ENCODE data around the gene UNC5B. TPM values are rescaled to one million over a fixed set of nuclear protein-coding genes. Genes with fewer than 3 reads are reported as not detected.
A peak's percentile ranks its signal among the peaks of the same experiment; 100 is the strongest.

UNC5B gene
- polyA plus RNA-seq, 3 donors = 0.04 to 0.72 TPM; not detected in 1

DNA sequence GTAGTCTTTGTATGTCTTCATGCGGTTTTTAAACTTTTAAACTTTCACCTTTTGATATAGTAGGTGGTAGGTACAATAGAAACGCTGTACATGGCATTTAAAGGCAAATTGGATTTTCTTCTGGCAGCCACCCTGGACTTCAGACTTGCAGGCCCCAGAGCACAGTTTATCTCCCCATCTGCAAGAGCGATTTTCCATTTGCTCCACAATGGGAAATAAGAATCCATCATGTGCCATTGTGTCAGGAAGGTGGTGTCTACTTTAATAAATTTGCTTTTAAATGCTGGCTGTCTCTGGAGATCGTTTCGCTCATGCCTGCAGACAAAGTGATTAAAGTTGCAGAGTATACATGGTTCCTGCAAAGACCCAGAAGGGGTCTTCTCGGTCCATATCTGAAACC, 38.9 kb downstream of the UNC5B start:
- WGBS (ENCODE audit: insufficient coverage) = 87% methylated on average over 3 of the region's 6 CpGs
- H3K4me2 ChIP-seq (replicated peaks; ENCODE audit: extremely low read depth, low read length, poor library complexity, severe bottlenecking) = no peak overlapping the region
- no peaks in the 10 kb centered on the region for H3K79me2 ChIP-seq (ENCODE audit: insufficient read depth, low read length)
- H3K4me1 Mint-ChIP-seq = peaks cover 4% of the 10 kb centered on the region
- H4K20me1 ChIP-seq (ENCODE audit: insufficient read depth, low read length) = no peaks in the 10 kb centered on the region
- H3K9ac ChIP-seq (ENCODE audit: insufficient read depth, low read length, poor library complexity, severe bottlenecking) = no peak overlapping the region
- no peaks in the 10 kb centered on the region for H3K27me3 ChIP-seq (ENCODE audit: control insufficient read depth in 2 of 2, insufficient read depth in 2 of 2, low read length in 2 of 2)
- H3K27ac Mint-ChIP-seq = peak overlapping the region in 1 of 7 donors; percentile 57
- no peaks in the 10 kb centered on the region for H3K9me3 Mint-ChIP-seq
- TF ChIP-seq CTCF (IDR thresholded peaks at IDR 0.05) = no peak
- no peak overlapping the region for H3K27ac ChIP-seq (ENCODE audit: low read depth in 1 of 2, low read length in 2 of 2)
- H3K4me3 Mint-ChIP-seq = no peak overlapping the region
- no peaks in the 10 kb centered on the region for H3K9me3 ChIP-seq (replicated peaks in 1 of 2; ENCODE audit: control insufficient read depth in 1 of 2, insufficient read depth in 1 of 2, low read length in 2 of 2)
- intact Hi-C loops (cut with micrococcal nuclease) = no loop called here
- H3K27me3 Mint-ChIP-seq (ENCODE audit: low read depth in 3 of 3) = peaks cover 1 to 4% (median 3%) of the 10 kb centered on the region in 3 donors
- no peak overlapping the region for H2AFZ ChIP-seq (ENCODE audit: insufficient read depth, low read depth, low read length, poor library complexity, severe bottlenecking)
- H3K4me1 ChIP-seq (ENCODE audit: control insufficient read depth in 1 of 2, insufficient read depth in 2 of 2, low read length in 2 of 2) = peaks cover 0 to 5% of the 10 kb centered on the region in 2 donors
- no peaks in the 10 kb centered on the region for H3K36me3 Mint-ChIP-seq
- H3K36me3 ChIP-seq (replicated peaks in 1 of 2; ENCODE audit: control insufficient read depth in 1 of 2, insufficient read depth in 2 of 2, low read length in 2 of 2) = no peaks in the 10 kb centered on the region
- DNase-seq = no peak
- no peak overlapping the region for H3K4me3 ChIP-seq (replicated peaks in 1 of 3; ENCODE audit: low read depth in 2 of 3, low read length in 3 of 3)

DNA sequence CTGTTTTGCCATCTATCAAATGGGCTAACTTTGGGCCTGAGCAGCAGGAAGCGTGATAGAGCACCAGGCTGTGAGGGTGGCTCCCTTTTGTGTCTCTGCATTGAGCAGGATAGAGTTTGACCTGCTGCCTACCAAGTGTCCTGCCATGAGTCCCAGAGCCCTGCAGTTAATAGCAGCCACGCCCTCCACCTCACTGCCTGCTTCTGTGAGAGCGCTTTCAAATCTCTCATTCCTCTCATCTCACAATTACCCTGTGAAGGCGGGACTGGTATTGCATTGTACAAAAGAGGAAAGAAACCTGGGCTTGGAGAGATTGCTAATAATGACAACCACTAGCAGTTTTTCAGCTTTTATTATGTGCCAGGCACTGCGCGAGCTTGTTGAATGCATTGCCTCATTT, 39.9 kb downstream of the UNC5B start:
- DNase-seq = no peak
- Mint-ChIP-seq H3K27me3 (ENCODE audit: low read depth in 3 of 3) (peaks cover 1 to 6% (median 3%) of the 10 kb centered on the region in 3 donors), H3K9me3 (no peaks in the 10 kb centered on the region), H3K4me3 (no peak overlapping the region), H3K4me1 (no peaks in the 10 kb centered on the region), H3K27ac (no peak overlapping the region), H3K36me3 (no peaks in the 10 kb centered on the region)
- TF ChIP-seq CTCF (IDR thresholded peaks at IDR 0.05) = no peak
- Histone ChIP-seq H3K27me3 (ENCODE audit: control insufficient read depth in 2 of 2, insufficient read depth in 2 of 2, low read length in 2 of 2) (no peaks in the 10 kb centered on the region), H3K9ac (ENCODE audit: insufficient read depth, low read length, poor library complexity, severe bottlenecking) (no peak overlapping the region), H2AFZ (ENCODE audit: insufficient read depth, low read depth, low read length, poor library complexity, severe bottlenecking) (no peak overlapping the region), H3K36me3 (replicated peaks in 1 of 2; ENCODE audit: control insufficient read depth in 1 of 2, insufficient read depth in 2 of 2, low read length in 2 of 2) (no peaks in the 10 kb centered on the region), H3K79me2 (ENCODE audit: insufficient read depth, low read length) (no peaks in the 10 kb centered on the region), H3K4me1 (ENCODE audit: control insufficient read depth in 1 of 2, insufficient read depth in 2 of 2, low read length in 2 of 2) (no peaks in the 10 kb centered on the region), H4K20me1 (ENCODE audit: insufficient read depth, low read length) (no peaks in the 10 kb centered on the region), H3K27ac (ENCODE audit: low read depth in 1 of 2, low read length in 2 of 2) (no peak overlapping the region), H3K4me3 (replicated peaks in 1 of 3; ENCODE audit: low read depth in 2 of 3, low read length in 3 of 3) (no peak overlapping the region), H3K4me2 (replicated peaks; ENCODE audit: extremely low read depth, low read length, poor library complexity, severe bottlenecking) (no peak overlapping the region), H3K9me3 (replicated peaks in 1 of 2; ENCODE audit: control insufficient read depth in 1 of 2, insufficient read depth in 1 of 2, low read length in 2 of 2) (no peaks in the 10 kb centered on the region)
- intact Hi-C loops (cut with micrococcal nuclease) = no loop called here
- WGBS (ENCODE audit: insufficient coverage) = 100% methylated on average over 1 of the region's 6 CpGs

Data from CD14-positive monocyte (primary cell).